Measurements from ENCODE around the gene CCDC107. TPM values are rescaled to one million over a fixed set of nuclear protein-coding genes. Genes with fewer than 3 reads are reported as not detected.

Gene CCDC107
- total and polyA plus RNA-seq, 8 donors, result 9.2 to 25.6 (median 11.6) TPM

GRCh38 chr9:35646533-35647265 is 11.4 kb upstream of the CCDC107 start:
- peak; percentile 98 for ATAC-seq
- H3K36me3 ChIP-seq, result no peaks in the 10 kb centered on the region
- peak; percentile 94 to 100 (median 96) for DNase-seq
- H3K9me3 ChIP-seq, result no peaks in the 10 kb centered on the region
- H3K4me1 ChIP-seq, result peaks cover 4 to 66% of the 10 kb centered on the region in 2 donors
- intact Hi-C loops (cut with DNase I), result no loop called here
- no peaks in the 10 kb centered on the region for H3K27me3 ChIP-seq
- TF ChIP-seq, protein P1, sequence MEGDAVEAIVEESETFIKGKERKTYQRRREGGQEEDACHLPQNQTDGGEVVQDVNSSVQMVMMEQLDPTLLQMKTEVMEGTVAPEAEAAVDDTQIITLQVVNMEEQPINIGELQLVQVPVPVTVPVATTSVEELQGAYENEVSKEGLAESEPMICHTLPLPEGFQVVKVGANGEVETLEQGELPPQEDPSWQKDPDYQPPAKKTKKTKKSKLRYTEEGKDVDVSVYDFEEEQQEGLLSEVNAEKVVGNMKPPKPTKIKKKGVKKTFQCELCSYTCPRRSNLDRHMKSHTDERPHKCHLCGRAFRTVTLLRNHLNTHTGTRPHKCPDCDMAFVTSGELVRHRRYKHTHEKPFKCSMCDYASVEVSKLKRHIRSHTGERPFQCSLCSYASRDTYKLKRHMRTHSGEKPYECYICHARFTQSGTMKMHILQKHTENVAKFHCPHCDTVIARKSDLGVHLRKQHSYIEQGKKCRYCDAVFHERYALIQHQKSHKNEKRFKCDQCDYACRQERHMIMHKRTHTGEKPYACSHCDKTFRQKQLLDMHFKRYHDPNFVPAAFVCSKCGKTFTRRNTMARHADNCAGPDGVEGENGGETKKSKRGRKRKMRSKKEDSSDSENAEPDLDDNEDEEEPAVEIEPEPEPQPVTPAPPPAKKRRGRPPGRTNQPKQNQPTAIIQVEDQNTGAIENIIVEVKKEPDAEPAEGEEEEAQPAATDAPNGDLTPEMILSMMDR (IDR thresholded peaks at IDR 0.05), result peak; percentile 86 to 99
- peak overlapping the region; percentile 48 to 56 for H3K4me3 ChIP-seq
- H3K27ac ChIP-seq, result peak overlapping the region; percentile 89 to 91

GRCh38 chr9:35649431-35650340 is 8.4 kb upstream of the CCDC107 start:
- Histone ChIP-seq H3K27ac (peak overlapping the region; percentile 7 to 55), H3K27me3 (no peaks in the 10 kb centered on the region), H3K4me3 (peak overlapping the region in 1 of 2 donors; percentile 27), H3K36me3 (no peaks in the 10 kb centered on the region), H3K4me1 (peaks cover 4 to 63% of the 10 kb centered on the region in 2 donors), H3K9me3 (no peaks in the 10 kb centered on the region)
- TF ChIP-seq, protein P1 (IDR thresholded peaks at IDR 0.05), result no peak
- no peak for DNase-seq
- ATAC-seq, result no peak
- intact Hi-C loops (cut with DNase I), result no loop called here

DNA sequence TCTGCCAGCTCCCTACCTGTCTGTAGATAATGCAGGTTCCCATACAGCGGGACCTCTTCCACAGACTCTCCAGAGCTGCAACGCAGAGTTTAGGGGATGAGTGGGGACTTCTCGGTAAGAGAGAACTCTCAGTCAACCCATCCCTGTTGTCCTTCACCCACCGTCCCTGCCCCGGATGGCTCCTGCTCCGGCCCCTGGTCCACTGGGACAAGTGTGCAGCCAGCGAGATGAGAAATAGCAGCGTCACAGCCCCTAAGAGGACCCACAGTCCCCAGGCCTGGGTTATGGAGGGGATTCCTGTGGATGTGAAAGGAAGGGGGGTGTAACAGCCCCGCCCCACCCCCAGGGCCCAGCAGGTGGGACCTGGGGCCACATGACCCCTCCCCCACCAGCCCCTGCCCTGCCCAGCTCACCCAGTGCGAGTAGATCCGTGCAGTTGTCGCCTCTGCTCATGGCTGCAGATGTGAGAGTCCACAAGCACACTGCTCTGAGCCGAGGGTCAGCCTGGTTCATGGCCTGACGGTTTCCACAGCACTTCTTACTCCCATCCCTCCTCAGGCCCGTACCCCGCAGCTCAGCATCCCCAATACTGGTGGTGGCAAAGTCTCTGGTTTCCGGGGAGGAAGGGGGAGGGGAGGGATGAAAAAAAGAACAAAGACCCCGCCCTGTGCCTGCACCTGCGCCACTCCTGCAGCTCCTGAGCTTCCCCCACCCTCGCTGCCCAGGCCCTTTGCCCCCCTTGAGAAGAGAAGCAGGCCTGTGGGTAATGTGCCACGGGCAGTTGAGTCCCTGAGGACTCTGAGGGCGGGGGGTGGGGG is 7.5 kb upstream of the CCDC107 start, which contains the start of gene SIT1:
SIT1 (minus strand) TSS at position 591 of the 818 bp plus-strand sequence; CDS start at position 513, 78 bp downstream.
- H3K4me1 ChIP-seq, result peaks cover 4 to 55% of the 10 kb centered on the region in 2 donors
- no peaks in the 10 kb centered on the region for H3K36me3 ChIP-seq
- no peaks in the 10 kb centered on the region for H3K27me3 ChIP-seq
- peak within 1 kb of the TSS; percentile 7 to 55 for H3K27ac ChIP-seq
- TF ChIP-seq, protein P1 (IDR thresholded peaks at IDR 0.05), result no peak
- H3K9me3 ChIP-seq, result no peaks in the 10 kb centered on the region
- DNase-seq, result no peak
- no peak for ATAC-seq
- peak within 1 kb of the TSS in 1 of 2 donors; percentile 27 for H3K4me3 ChIP-seq
- intact Hi-C loops (cut with DNase I), result no loop called here

GRCh38 chr9:35651956-35652828 is 5.9 kb upstream of the CCDC107 start:
- peak; percentile 50 for ATAC-seq
- intact Hi-C loops (cut with DNase I), result no loop called here
- H3K27ac ChIP-seq, result peak overlapping the region; percentile 33 to 56

More at GRCh38 chr9:35651956-35652828, 5.9 kb upstream of the CCDC107 start:
- DNase-seq, result no peak
- H3K9me3 ChIP-seq, result no peaks in the 10 kb centered on the region
- no peaks in the 10 kb centered on the region for H3K27me3 ChIP-seq
- no peaks in the 10 kb centered on the region for H3K36me3 ChIP-seq
- H3K4me3 ChIP-seq, result no peak overlapping the region
- TF ChIP-seq, protein P1 (IDR thresholded peaks at IDR 0.05), result no peak
- peaks cover 4 to 53% of the 10 kb centered on the region in 2 donors for H3K4me1 ChIP-seq

Measured in left lung (tissue), 10 donors.